ENCODE data around the gene NOM1. TPM values are rescaled to one million over a fixed set of nuclear protein-coding genes. Genes with fewer than 3 reads are reported as not detected.

Gene NOM1
- total and polyA plus RNA-seq, 2 experiments from 2014 or later: 17.7 to 36.5 TPM

DNA sequence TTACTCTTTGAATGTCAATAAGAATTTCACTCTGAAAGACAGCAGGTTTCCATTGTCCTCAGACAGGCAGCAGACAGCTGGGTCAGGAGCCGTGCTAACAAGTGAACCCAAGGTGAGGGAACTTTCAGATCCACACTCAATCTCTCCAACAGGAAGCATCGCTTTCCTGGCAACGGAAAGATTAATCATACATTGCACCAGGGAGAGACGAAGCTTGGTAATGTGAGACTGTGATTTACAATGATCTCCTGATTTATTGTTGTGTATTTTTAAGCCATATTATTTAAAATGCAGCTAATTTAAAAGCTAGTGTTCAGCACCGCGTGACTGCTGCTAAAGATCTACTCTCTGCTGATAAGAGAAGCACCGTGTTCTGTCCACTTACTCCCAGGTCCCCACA is 17.5 kb upstream of the NOM1 start:
- Histone ChIP-seq H3K27ac (ENCODE audit: low read depth) (no peak overlapping the region), H3K4me2 (no peak overlapping the region), H3K79me2 (replicated peaks; ENCODE audit: insufficient read depth) (no peaks in the 10 kb centered on the region), H3K36me3 (ENCODE audit: insufficient read depth) (no peaks in the 10 kb centered on the region), H2AFZ (peak overlapping the region; percentile 65; the same call in 1 of the 2 replicates), H3K4me3 (no peak overlapping the region), H3K4me1 (ENCODE audit: insufficient read depth) (no peaks in the 10 kb centered on the region), H3K27me3 (ENCODE audit: insufficient read depth) (no peaks in the 10 kb centered on the region), H4K20me1 (replicated peaks; ENCODE audit: insufficient read depth) (no peaks in the 10 kb centered on the region), H3F3A (replicated peaks; ENCODE audit: low read depth) (no peaks in the 10 kb centered on the region), H3K9me2 (ENCODE audit: insufficient read depth) (no peaks in the 10 kb centered on the region)
- peaks cover 3% of the 10 kb centered on the region for H3K27me3 Mint-ChIP-seq (ENCODE audit: insufficient read depth, low read depth, poor library complexity)
- no peak for TF ChIP-seq STAT1 (IDR thresholded peaks at IDR 0.05; ENCODE audit: unreplicated experiment)
- TF ChIP-seq ZNF114 (CRISPR knock-in tag; IDR thresholded peaks at IDR 0.05): no peak
- TF ChIP-seq, protein P1, sequence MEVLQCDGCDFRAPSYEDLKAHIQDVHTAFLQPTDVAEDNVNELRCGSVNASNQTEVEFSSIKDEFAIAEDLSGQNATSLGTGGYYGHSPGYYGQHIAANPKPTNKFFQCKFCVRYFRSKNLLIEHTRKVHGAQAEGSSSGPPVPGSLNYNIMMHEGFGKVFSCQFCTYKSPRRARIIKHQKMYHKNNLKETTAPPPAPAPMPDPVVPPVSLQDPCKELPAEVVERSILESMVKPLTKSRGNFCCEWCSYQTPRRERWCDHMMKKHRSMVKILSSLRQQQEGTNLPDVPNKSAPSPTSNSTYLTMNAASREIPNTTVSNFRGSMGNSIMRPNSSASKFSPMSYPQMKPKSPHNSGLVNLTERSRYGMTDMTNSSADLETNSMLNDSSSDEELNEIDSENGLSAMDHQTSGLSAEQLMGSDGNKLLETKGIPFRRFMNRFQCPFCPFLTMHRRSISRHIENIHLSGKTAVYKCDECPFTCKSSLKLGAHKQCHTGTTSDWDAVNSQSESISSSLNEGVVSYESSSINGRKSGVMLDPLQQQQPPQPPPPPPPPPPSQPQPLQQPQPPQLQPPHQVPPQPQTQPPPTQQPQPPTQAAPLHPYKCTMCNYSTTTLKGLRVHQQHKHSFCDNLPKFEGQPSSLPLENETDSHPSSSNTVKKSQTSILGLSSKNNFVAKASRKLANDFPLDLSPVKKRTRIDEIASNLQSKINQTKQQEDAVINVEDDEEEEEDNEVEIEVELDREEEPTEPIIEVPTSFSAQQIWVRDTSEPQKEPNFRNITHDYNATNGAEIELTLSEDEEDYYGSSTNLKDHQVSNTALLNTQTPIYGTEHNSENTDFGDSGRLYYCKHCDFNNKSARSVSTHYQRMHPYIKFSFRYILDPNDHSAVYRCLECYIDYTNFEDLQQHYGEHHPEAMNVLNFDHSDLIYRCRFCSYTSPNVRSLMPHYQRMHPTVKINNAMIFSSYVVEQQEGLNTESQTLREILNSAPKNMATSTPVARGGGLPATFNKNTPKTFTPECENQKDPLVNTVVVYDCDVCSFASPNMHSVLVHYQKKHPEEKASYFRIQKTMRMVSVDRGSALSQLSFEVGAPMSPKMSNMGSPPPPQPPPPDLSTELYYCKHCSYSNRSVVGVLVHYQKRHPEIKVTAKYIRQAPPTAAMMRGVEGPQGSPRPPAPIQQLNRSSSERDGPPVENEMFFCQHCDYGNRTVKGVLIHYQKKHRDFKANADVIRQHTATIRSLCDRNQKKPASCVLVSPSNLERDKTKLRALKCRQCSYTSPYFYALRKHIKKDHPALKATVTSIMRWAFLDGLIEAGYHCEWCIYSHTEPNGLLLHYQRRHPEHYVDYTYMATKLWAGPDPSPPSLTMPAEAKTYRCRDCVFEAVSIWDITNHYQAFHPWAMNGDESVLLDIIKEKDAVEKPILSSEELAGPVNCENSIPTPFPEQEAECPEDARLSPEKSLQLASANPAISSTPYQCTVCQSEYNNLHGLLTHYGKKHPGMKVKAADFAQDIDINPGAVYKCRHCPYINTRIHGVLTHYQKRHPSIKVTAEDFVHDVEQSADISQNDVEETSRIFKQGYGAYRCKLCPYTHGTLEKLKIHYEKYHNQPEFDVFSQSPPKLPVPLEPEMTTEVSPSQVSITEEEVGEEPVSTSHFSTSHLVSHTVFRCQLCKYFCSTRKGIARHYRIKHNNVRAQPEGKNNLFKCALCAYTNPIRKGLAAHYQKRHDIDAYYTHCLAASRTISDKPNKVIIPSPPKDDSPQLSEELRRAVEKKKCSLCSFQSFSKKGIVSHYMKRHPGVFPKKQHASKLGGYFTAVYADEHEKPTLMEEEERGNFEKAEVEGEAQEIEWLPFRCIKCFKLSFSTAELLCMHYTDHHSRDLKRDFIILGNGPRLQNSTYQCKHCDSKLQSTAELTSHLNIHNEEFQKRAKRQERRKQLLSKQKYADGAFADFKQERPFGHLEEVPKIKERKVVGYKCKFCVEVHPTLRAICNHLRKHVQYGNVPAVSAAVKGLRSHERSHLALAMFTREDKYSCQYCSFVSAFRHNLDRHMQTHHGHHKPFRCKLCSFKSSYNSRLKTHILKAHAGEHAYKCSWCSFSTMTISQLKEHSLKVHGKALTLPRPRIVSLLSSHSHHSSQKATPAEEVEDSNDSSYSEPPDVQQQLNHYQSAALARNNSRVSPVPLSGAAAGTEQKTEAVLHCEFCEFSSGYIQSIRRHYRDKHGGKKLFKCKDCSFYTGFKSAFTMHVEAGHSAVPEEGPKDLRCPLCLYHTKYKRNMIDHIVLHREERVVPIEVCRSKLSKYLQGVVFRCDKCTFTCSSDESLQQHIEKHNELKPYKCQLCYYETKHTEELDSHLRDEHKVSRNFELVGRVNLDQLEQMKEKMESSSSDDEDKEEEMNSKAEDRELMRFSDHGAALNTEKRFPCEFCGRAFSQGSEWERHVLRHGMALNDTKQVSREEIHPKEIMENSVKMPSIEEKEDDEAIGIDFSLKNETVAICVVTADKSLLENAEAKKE (CRISPR knock-in tag; IDR thresholded peaks at IDR 0.05): no peak
- no peaks in the 10 kb centered on the region for H3K9me3 Mint-ChIP-seq
- ATAC-seq (peak; percentile 40; the same call in 2 of the 3 replicates), DNase-seq (ENCODE audit: low spot score) (no peak)
- no peak overlapping the region for H3K27ac Mint-ChIP-seq
- peaks cover 6% of the 10 kb centered on the region; the same call in 2 of the 3 replicates for H3K4me1 Mint-ChIP-seq
- H3K4me3 Mint-ChIP-seq: no peak overlapping the region
- no peaks in the 10 kb centered on the region for H3K36me3 Mint-ChIP-seq (ENCODE audit: low read depth)

DNA sequence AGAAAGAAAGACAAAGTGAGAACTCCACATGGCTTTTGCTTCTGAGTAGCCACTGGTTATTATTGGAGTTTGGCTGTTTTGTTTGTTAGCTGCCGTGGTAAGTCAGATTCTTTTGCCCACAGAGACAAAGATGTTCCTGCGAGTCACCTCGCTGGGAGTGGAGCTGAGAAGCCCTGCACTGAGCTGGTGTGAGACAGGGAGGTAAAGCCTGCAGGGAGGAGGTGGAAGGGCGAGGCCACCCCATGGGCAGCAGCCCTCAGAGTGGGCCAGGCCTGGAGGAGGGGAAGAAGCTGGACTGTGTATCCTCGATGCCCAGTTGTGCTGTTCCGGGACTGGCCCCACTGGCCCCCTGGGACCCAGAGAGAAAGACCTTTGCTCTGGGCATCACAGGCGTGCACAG is 14.3 kb upstream of the NOM1 start:
- H3K27me3 ChIP-seq (ENCODE audit: insufficient read depth): no peaks in the 10 kb centered on the region
- no peak overlapping the region for H2AFZ ChIP-seq
- H3K27ac ChIP-seq (ENCODE audit: low read depth): no peak overlapping the region
- peaks cover 2% of the 10 kb centered on the region for H3K27me3 Mint-ChIP-seq (ENCODE audit: insufficient read depth, low read depth, poor library complexity)
- no peaks in the 10 kb centered on the region for H3K9me2 ChIP-seq (ENCODE audit: insufficient read depth)
- no peaks in the 10 kb centered on the region for H3K36me3 ChIP-seq (ENCODE audit: insufficient read depth)
- H3K27ac Mint-ChIP-seq: no peak overlapping the region
- no peaks in the 10 kb centered on the region for H4K20me1 ChIP-seq (replicated peaks; ENCODE audit: insufficient read depth)
- H3K79me2 ChIP-seq (replicated peaks; ENCODE audit: insufficient read depth): no peaks in the 10 kb centered on the region
- no peak overlapping the region for H3K4me3 Mint-ChIP-seq
- H3K36me3 Mint-ChIP-seq (ENCODE audit: low read depth): no peaks in the 10 kb centered on the region
- no peak for DNase-seq (ENCODE audit: low spot score)
- H3K9me3 Mint-ChIP-seq: peaks cover under 1% of the 10 kb centered on the region; the same call in 1 of the 3 replicates
- H3K4me3 ChIP-seq: no peak overlapping the region
- H3K4me1 ChIP-seq (ENCODE audit: insufficient read depth): no peaks in the 10 kb centered on the region
- no peak for ATAC-seq
- H3K4me2 ChIP-seq: no peak overlapping the region
- H3F3A ChIP-seq (replicated peaks; ENCODE audit: low read depth): no peaks in the 10 kb centered on the region
- H3K4me1 Mint-ChIP-seq: peaks cover 8% of the 10 kb centered on the region; the same call in 2 of the 3 replicates
- TF ChIP-seq ZNF114 (CRISPR knock-in tag; IDR thresholded peaks at IDR 0.05) (no peak), CREB1 (CRISPR knock-in tag; IDR thresholded peaks at IDR 0.05; ENCODE audit: low read depth) (no peak)
- TF ChIP-seq, protein P1 (CRISPR knock-in tag; IDR thresholded peaks at IDR 0.05): no peak

All from GM23338 (cell line).